NCI-H748 treated with DMSO at 0.1 percent for 48 hours (cell line): ENCODE results near the gene USP26.
A peak's percentile ranks its signal among the peaks of the same experiment; 100 is the strongest.
"Not testable (repeated sequence)": the region's sequence is repeated elsewhere in the genome, so short reads cannot be mapped to it uniquely, and the experiment has no call there.

Source experiments
- DNase-seq: peaks from one replicate; lab custom pipeline; 2025; lab: John Stamatoyannopoulos, UW

USP26 gene

GRCh38 chrX:133097031-133097430 is at the start of gene USP26:
TSS of gene USP26 (minus strand) at chrX:133097109. CDS start at chrX:133028220, 68,889 bp downstream.
- no peak for DNase-seq

- DNase-seq, result no peak
Observed at GRCh38 chrX:133134282-133134681, 37.4 kb upstream of the USP26 start.

- DNase-seq, result no peak
Observed at GRCh38 chrX:133120406-133120805, 23.5 kb upstream of the USP26 start.

GRCh38 chrX:133094098-133094731 is 2.7 kb downstream of the USP26 start:
- no peak for DNase-seq

GRCh38 chrX:133090236-133090809 is 6.6 kb downstream of the USP26 start:
- no peak for DNase-seq

GRCh38 chrX:133089411-133089810 is 7.5 kb downstream of the USP26 start:
- no peak for DNase-seq

- DNase-seq, result no peak
Observed at GRCh38 chrX:133085785-133086184, 11.1 kb downstream of the USP26 start.

GRCh38 chrX:133085056-133085455 is 11.9 kb downstream of the USP26 start:
- DNase-seq, result not testable (repeated sequence)

- DNase-seq, result no peak
Observed at GRCh38 chrX:133083899-133084298, 13.0 kb downstream of the USP26 start.

- no peak for DNase-seq
Observed at GRCh38 chrX:133081990-133082389, 14.9 kb downstream of the USP26 start.

GRCh38 chrX:133077856-133078255 is 19.1 kb downstream of the USP26 start:
- DNase-seq, result not testable (repeated sequence)

GRCh38 chrX:133072566-133072965 is 24.3 kb downstream of the USP26 start:
- DNase-seq, result no peak

- no peak for DNase-seq
Observed at GRCh38 chrX:133068461-133068860, 28.4 kb downstream of the USP26 start.

- DNase-seq, result no peak
Observed at GRCh38 chrX:133056341-133056740, 40.6 kb downstream of the USP26 start.

GRCh38 chrX:133054761-133055405 is 42.0 kb downstream of the USP26 start:
- DNase-seq, result no peak

- DNase-seq, result no peak
Observed at GRCh38 chrX:133053861-133054598, 42.9 kb downstream of the USP26 start.

- no peak for DNase-seq
Observed at GRCh38 chrX:133048751-133049150, 48.2 kb downstream of the USP26 start.

GRCh38 chrX:133046601-133047000 is 50.3 kb downstream of the USP26 start:
- DNase-seq, result no peak

GRCh38 chrX:133045986-133046385 is 50.9 kb downstream of the USP26 start:
- peak; percentile 24 for DNase-seq

GRCh38 chrX:133044145-133044786 is 52.6 kb downstream of the USP26 start:
- DNase-seq, result not testable (repeated sequence)

- no peak for DNase-seq
Observed at GRCh38 chrX:133042260-133042659, 54.6 kb downstream of the USP26 start.

- DNase-seq, result no peak
Observed at GRCh38 chrX:133033010-133033409, 63.9 kb downstream of the USP26 start.
